K562 (cell line): Measurements from ENCODE around the gene ADIPOR2. TPM values are rescaled to one million over a fixed set of nuclear protein-coding genes. Genes with fewer than 3 reads are reported as not detected.

Experiments used
- ATAC-seq: fragments of 200-7000 bp; cut with Tn5 transposase; 3 replicates; pipeline ENCODE4 v1.9.1; 2020; ENCODE audit warnings: moderate library complexity
- BruUV-seq: library from RNA; stranded (reverse); fragments of 400-500 nt; replicated peaks from 2 replicates; lab custom pipeline; 2021; lab: Mats Ljungman, UMichigan
- CTCF ChIA-PET: fragments of 300-600 bp; formaldehyde crosslinking; extraction: SDS; loops from one replicate; lab custom pipeline; 2021; ENCODE audit warnings: low intra/inter-chr PET ratio; lab: Yijun Ruan, JAX
- POLR2A ChIA-PET: fragments of 300-600, 350-650 bp; sonication (Branson Sonifier 250); formaldehyde crosslinking; extraction: SDS; loops from one replicate; lab custom pipeline; 2021; ENCODE audit warnings: antibody characterized with exemption, inconsistent platforms; lab: Yijun Ruan, JAX
- DNase-seq, 4 experiments: peaks; one replicate each; pipeline versions ENCODE4 v3.0.0 to v3.0.0-alpha.2; 2011 to 2018; ENCODE audit warnings: low spot score in 3 of 4, mixed read lengths in 3 of 4; ENCODE audit errors: extremely low read depth in 1 of 4
- FAIRE-seq: peaks from 2 replicates; lab custom pipeline; 2011; peaks lifted over from hg19 to GRCh38; lab: Jason Lieb, UNC
- H2AFZ ChIP-seq: 2 replicates; pipeline ENCODE4 v1.6.0; 2011; ENCODE audit warnings: low read depth, low read length, control low read depth, inconsistent platforms
- H3K27ac ChIP-seq: fragments of 200-600 bp; 3 replicates; pipeline ENCODE4 v1.8.0; 2011; ENCODE audit warnings: low read depth, mild to moderate bottlenecking, control low read depth, inconsistent platforms, low read length, moderate library complexity, mixed read lengths; ENCODE audit errors: extremely low read depth
- H3K27me3 ChIP-seq, 2 experiments: fragments of 300-600 bp in 1 of 2; 2 replicates in 1 of 2; 3 replicates in 1 of 2; pipeline versions ENCODE4 v1.6.0 to v1.8.0; 2011; ENCODE audit warnings: inconsistent platforms in 2 of 2, low read length in 2 of 2, mild to moderate bottlenecking in 1 of 2, mixed read lengths in 1 of 2, moderate library complexity in 1 of 2; ENCODE audit not compliant: control insufficient read depth in 2 of 2, insufficient read depth in 2 of 2
- H3K36me3 ChIP-seq: fragments of 300-600 bp; 3 replicates; pipeline ENCODE4 v1.8.0; 2011; ENCODE audit warnings: mild to moderate bottlenecking, low read length, inconsistent platforms; ENCODE audit not compliant: control insufficient read depth, insufficient read depth
- H3K4me1 ChIP-seq, 2 experiments: fragments of 200-600 bp in 1 of 2; replicated peaks in 1 of 2; 2 replicates in 1 of 2; 3 replicates in 1 of 2; pipeline versions ENCODE4 v1.5.1 to v1.8.0; 2011; ENCODE audit warnings: inconsistent platforms in 2 of 2, low read length in 2 of 2, mild to moderate bottlenecking in 1 of 2, mixed read lengths in 1 of 2, moderate library complexity in 1 of 2; ENCODE audit not compliant: control insufficient read depth in 2 of 2, insufficient read depth in 2 of 2
- H3K4me2 ChIP-seq: 2 replicates; pipeline ENCODE4 v1.6.1; 2011; ENCODE audit warnings: low read length, control low read depth, inconsistent platforms, mixed read lengths; ENCODE audit not compliant: insufficient read depth
- H3K4me3 ChIP-seq: fragments of 200-600 bp; sonication (generic), shearing (Covaris generic); 2 replicates; pipeline ENCODE4 v1.5.1; 2016; ENCODE audit warnings: control low read depth, inconsistent platforms
- H3K79me2 ChIP-seq: fragments of 200-600 bp; 3 replicates; pipeline ENCODE4 v1.8.0; 2011; ENCODE audit warnings: low read length, inconsistent platforms; ENCODE audit not compliant: control insufficient read depth, insufficient read depth
- H3K9ac ChIP-seq, 2 experiments: 2 replicates each; pipeline versions ENCODE4 v1.6.0 to v1.6.1; 2011; ENCODE audit warnings: low read depth in 2 of 2, low read length in 2 of 2, control low read depth in 1 of 2, inconsistent platforms in 1 of 2, mild to moderate bottlenecking in 1 of 2, mixed read lengths in 1 of 2; ENCODE audit not compliant: insufficient read depth in 1 of 2
- H3K9me1 ChIP-seq: one replicate; pipeline ENCODE4 v1.6.0; 2011; ENCODE audit warnings: inconsistent platforms, mild to moderate bottlenecking, low read length, moderate library complexity; ENCODE audit not compliant: control insufficient read depth, insufficient read depth
- H3K9me3 ChIP-seq: replicated peaks from 2 replicates; pipeline ENCODE4 v1.5.1; 2011; ENCODE audit warnings: low read depth, low read length, inconsistent platforms; ENCODE audit not compliant: control insufficient read depth, insufficient read depth
- H4K20me1 ChIP-seq: replicated peaks from 2 replicates; pipeline ENCODE4 v1.6.1; 2011; ENCODE audit warnings: low read length, inconsistent platforms, mixed read lengths; ENCODE audit not compliant: control insufficient read depth, insufficient read depth
- EGR1 ChIP-seq: fragments of 450-650 bp; conservative IDR thresholded peaks from 2 replicates; pipeline ENCODE4 v1.6.1; 2017; ENCODE audit warnings: mild to moderate bottlenecking
- EZH2 ChIP-seq: IDR thresholded peaks from 2 replicates; pipeline ENCODE4 v1.6.1; 2012; ENCODE audit warnings: low read depth, mild to moderate bottlenecking, inconsistent platforms, low read length, borderline replicate concordance
- LCOR ChIP-seq: sonication (generic); formaldehyde crosslinking; IDR thresholded peaks from 2 replicates; pipeline ENCODE4 v1.8.0; 2022; ENCODE audit warnings: mild to moderate bottlenecking, missing genetic modification reagents
- MEIS2 ChIP-seq: fragments of 450-650 bp; IDR thresholded peaks from 2 replicates; pipeline ENCODE4 v1.6.1; 2014; ENCODE audit warnings: mild to moderate bottlenecking; ENCODE audit not compliant: partially characterized antibody
- NRF1 ChIP-seq, 2 experiments: fragments of 450-650 bp; IDR thresholded peaks in 1 of 2; conservative IDR thresholded peaks in 1 of 2; 2 replicates each; pipeline ENCODE4 v1.6.1; 2014; ENCODE audit warnings: mild to moderate bottlenecking in 2 of 2
- PBX2 ChIP-seq, 2 experiments: IDR thresholded peaks in 1 of 2; conservative IDR thresholded peaks in 1 of 2; 2 replicates each; pipeline ENCODE4 v1.6.1; 2016; ENCODE audit warnings: low read depth in 2 of 2, mild to moderate bottlenecking in 1 of 2, missing compliant biosample characterization in 1 of 2, missing genetic modification characterization in 1 of 2, moderate library complexity in 1 of 2
- PHTF2 ChIP-seq: fragments of 250-450 bp; sonication (Bioruptor Pico); IDR thresholded peaks from 2 replicates; pipeline ENCODE4 v1.5.0; 2021; ENCODE audit warnings: mild to moderate bottlenecking
- PKNOX1 ChIP-seq: fragments of 450-650 bp; IDR thresholded peaks from 2 replicates; pipeline ENCODE4 v1.6.1; 2016
- POLR3G ChIP-seq: IDR thresholded peaks from 2 replicates; pipeline ENCODE4 v1.6.1; 2011; ENCODE audit not compliant: insufficient read length, insufficient replicate concordance; ENCODE audit errors: extremely low read depth
- XRCC5 ChIP-seq: fragments of 200-400 bp; formaldehyde crosslinking; IDR thresholded peaks from 2 replicates; pipeline ENCODE4 v1.6.1; 2017; ENCODE audit warnings: low read depth, mild to moderate bottlenecking, low read length
- ZNF184 ChIP-seq: sonication (generic); formaldehyde crosslinking; IDR thresholded peaks from 2 replicates; pipeline ENCODE4 v1.5.0; 2020; ENCODE audit warnings: missing genetic modification reagents
- WGBS: fragments of 100-300 bp; shearing (Covaris generic); methylation state at CpG from one replicate; pipeline ENCODE4 v1.1.6; 2016; ENCODE audit warnings: low coverage, mixed read lengths; ENCODE audit not compliant: insufficient coverage; ENCODE audit errors: missing lambda C conversion rate; 5-methylcytosine and 5-hydroxymethylcytosine counted together
- in situ Hi-C: fragments of 300-500 bp; cut with MboI; formaldehyde crosslinking; loops from 4 replicates; pipeline ENCODE4 v1.15.0; 2018; ENCODE audit warnings: inconsistent platforms, mixed read lengths
- intact Hi-C: fragments of 100-400 bp; cut with micrococcal nuclease; formaldehyde crosslinking; loops from 2 replicates; pipeline ENCODE4 v1.14.2; 2022
- polyA plus RNA-seq, 8 experiments: library from polyadenylated mRNA; depleted of rRNA in 4 of 8; stranded (reverse) in 5 of 8; unstranded in 3 of 8; fragments of >200 nt; fragmentation: Nextera tagmentation in 2 of 8; fragmentation: Illumina TruSeq in 1 of 8; extraction: Ambion mirVana in 2 of 8; extraction: Trizol in 1 of 8; gene quantifications; 2 replicates each; pipeline versions ENCODE4 v1.2.1 to v1.2.3, GENCODE V29; 2011 to 2014; ENCODE audit warnings: inconsistent platforms in 1 of 8, missing spikeins in 1 of 8
- total RNA-seq, 7 experiments: library from RNA; depleted of rRNA in 6 of 7; stranded (reverse); fragments of >200 nt in 6 of 7; fragmentation: Illumina TruSeq in 2 of 7; extraction: Trizol in 2 of 7; gene quantifications; 2 replicates each; pipeline versions ENCODE4 v1.2.1 to v1.2.3, GENCODE V29; 2011 to 2021; ENCODE audit warnings: low replicate concordance in 1 of 7
- TF ChIP-seq, protein P1 (sequence below): sonication (generic); formaldehyde crosslinking; IDR thresholded peaks from 2 replicates; pipeline ENCODE4 v1.8.0; 2022; ENCODE audit warnings: missing genetic modification reagents, mild to moderate bottlenecking, moderate library complexity, borderline replicate concordance
- TF ChIP-seq, protein P2 (sequence below): fragments of 450-650 bp; conservative IDR thresholded peaks from 2 replicates; pipeline ENCODE4 v1.6.1; 2016; ENCODE audit warnings: missing genetic modification characterization, low read depth, mild to moderate bottlenecking, missing compliant biosample characterization, moderate library complexity

The ADIPOR2 gene
- total and polyA plus RNA-seq, 9 of the 15 experiments (the other 6 are each of a cell fraction or from before 2014, with no cell fraction given): 10.9 to 63.5 (median 46.0) TPM

GRCh38 chr12:1830981-1831963 is 140.4 kb downstream of the ADIPOR2 start:
- Histone ChIP-seq H3K79me2 (no peaks in the 10 kb centered on the region), H3K4me2 (no peak overlapping the region), H3K4me1 (peaks cover 0 to 18% of the 10 kb centered on the region in 2 experiments; a peak in 2 of 5 replicates), H4K20me1 (peaks cover 11% of the 10 kb centered on the region; the same call in 1 of the 2 replicates), H3K9me3 (no peaks in the 10 kb centered on the region), H2AFZ (no peak overlapping the region), H3K9me1 (no peaks in the 10 kb centered on the region), H3K36me3 (no peaks in the 10 kb centered on the region), H3K9ac (no peak overlapping the region), H3K27me3 (peaks cover 14 to 79% of the 10 kb centered on the region in 2 experiments; a peak in 4 of 5 replicates), H3K4me3 (no peak overlapping the region), H3K27ac (no peak overlapping the region)
- POLR2A ChIA-PET: interaction anchor here (0.7 to 1.2 kb wide), 2 partner anchors 18 to 25 kb away, joined by 3 read pairs; no protein-coding TSS in a partner anchor
- in situ Hi-C loops: no loop called here
- CTCF ChIA-PET: no interaction called here
- ATAC-seq: peak; percentile 78
- FAIRE-seq: no peak
- WGBS: 6% methylated on average over 20 of the region's 34 CpGs
- intact Hi-C loops: no loop called here
- DNase-seq: peak; percentile 44 to 65 (median 56)
- no TSS peak for BruUV-seq
- peak; percentile 39 for TF ChIP-seq MEIS2
- TF ChIP-seq, protein P1, sequence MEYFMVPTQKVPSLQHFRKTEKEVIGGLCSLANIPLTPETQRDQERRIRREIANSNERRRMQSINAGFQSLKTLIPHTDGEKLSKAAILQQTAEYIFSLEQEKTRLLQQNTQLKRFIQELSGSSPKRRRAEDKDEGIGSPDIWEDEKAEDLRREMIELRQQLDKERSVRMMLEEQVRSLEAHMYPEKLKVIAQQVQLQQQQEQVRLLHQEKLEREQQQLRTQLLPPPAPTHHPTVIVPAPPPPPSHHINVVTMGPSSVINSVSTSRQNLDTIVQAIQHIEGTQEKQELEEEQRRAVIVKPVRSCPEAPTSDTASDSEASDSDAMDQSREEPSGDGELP: peak; percentile 71; the same call in 1 of the 2 replicates
- no peak for TF ChIP-seq PHTF2 (CRISPR knock-in tag)
- TF ChIP-seq NRF1 (conservative IDR thresholded peaks at IDR 0.05 in 1 of 2, IDR thresholded peaks at IDR 0.05 in 1 of 2): peak in 1 of 2 experiments; percentile 55; a peak in 1 of 4 replicates
- TF ChIP-seq PKNOX1: peak; percentile 78
- TF ChIP-seq EZH2: no peak
- TF ChIP-seq LCOR (CRISPR knock-in tag): no peak
- TF ChIP-seq EGR1: no peak
- TF ChIP-seq POLR3G: no peak
- TF ChIP-seq PBX2 (CRISPR knock-in tag; IDR thresholded peaks at IDR 0.05; ENCODE audit: low read depth): no peak
- TF ChIP-seq PBX2 (tag; conservative IDR thresholded peaks at IDR 0.05; ENCODE audit: low read depth): peak; percentile 43; the same call in 1 of the 2 replicates
- TF ChIP-seq ZNF184: no peak
- TF ChIP-seq XRCC5: no peak
- TF ChIP-seq, protein P2, sequence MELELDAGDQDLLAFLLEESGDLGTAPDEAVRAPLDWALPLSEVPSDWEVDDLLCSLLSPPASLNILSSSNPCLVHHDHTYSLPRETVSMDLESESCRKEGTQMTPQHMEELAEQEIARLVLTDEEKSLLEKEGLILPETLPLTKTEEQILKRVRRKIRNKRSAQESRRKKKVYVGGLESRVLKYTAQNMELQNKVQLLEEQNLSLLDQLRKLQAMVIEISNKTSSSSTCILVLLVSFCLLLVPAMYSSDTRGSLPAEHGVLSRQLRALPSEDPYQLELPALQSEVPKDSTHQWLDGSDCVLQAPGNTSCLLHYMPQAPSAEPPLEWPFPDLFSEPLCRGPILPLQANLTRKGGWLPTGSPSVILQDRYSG: no peak
